22Rv1 (cell line): Measurements from ENCODE around the gene DPP7.
A peak's percentile ranks its signal among the peaks of the same experiment; 100 is the strongest.

Experiments used
- H3K27ac ChIP-seq: fragments of 450-650 bp; 2 replicates; pipeline ENCODE4 v1.5.1; 2017
- CTCF ChIP-seq: fragments of 450-650 bp; IDR thresholded peaks from 2 replicates; pipeline ENCODE4 v1.5.1; 2017; ENCODE audit warnings: mild to moderate bottlenecking
- ZFX ChIP-seq: fragments of 450-650 bp; IDR thresholded peaks from 2 replicates; pipeline ENCODE4 v1.6.1; 2017; ENCODE audit warnings: antibody characterized with exemption, borderline replicate concordance

Gene DPP7

GRCh38 chr9:137068539-137069507 lies 45.7 kb downstream of the DPP7 start:
- no peak for TF ChIP-seq CTCF
- peak overlapping the region; percentile 86 for H3K27ac ChIP-seq

GRCh38 chr9:137067860-137068538 lies 46.5 kb downstream of the DPP7 start:
- H3K27ac ChIP-seq, result peak overlapping the region; percentile 86
- TF ChIP-seq CTCF, result peak; percentile 89
- no peak for TF ChIP-seq ZFX

- peak overlapping the region; percentile 86; the same call in 1 of the 2 replicates for H3K27ac ChIP-seq
- TF ChIP-seq CTCF (no peak), ZFX (no peak)
Observed at GRCh38 chr9:137066096-137066861, 48.3 kb downstream of the DPP7 start.

- TF ChIP-seq ZFX (no peak), CTCF (no peak)
- H3K27ac ChIP-seq, result peak overlapping the region; percentile 86; the same call in 1 of the 2 replicates
Observed at GRCh38 chr9:137065336-137065967, 49.1 kb downstream of the DPP7 start.

- no peak for TF ChIP-seq CTCF
- no peak for TF ChIP-seq ZFX
- no peak overlapping the region for H3K27ac ChIP-seq
Observed at GRCh38 chr9:137064880-137065164, 49.7 kb downstream of the DPP7 start.

- H3K27ac ChIP-seq, result peak overlapping the region; percentile 47; the same call in 1 of the 2 replicates
- TF ChIP-seq CTCF (peak; percentile 95), ZFX (no peak)
Observed at GRCh38 chr9:137064027-137064879, 50.3 kb downstream of the DPP7 start.
